Effector memory CD8-positive, alpha-beta T cell (primary cell): ENCODE data around the gene DTD1.

ENCODE experiments used
- ATAC-seq: fragments of 150-1000 bp; cut with Tn5 transposase; replicated peaks from 2 replicates; pipeline ENCODE4 v1.10.0; 2021; ENCODE audit warnings: mild to moderate bottlenecking, moderate library complexity
- DNase-seq, 3 experiments: peaks; one replicate each; pipeline ENCODE4 v3.0.0; 2021
- H3K27ac Mint-ChIP-seq, 2 donors: one replicate each; pipeline ENCODE4 v1.8.0; 2022; ENCODE audit warnings: mild to moderate bottlenecking in 2 of 2, mixed read lengths in 2 of 2, moderate library complexity in 2 of 2
- H3K27me3 Mint-ChIP-seq, 2 donors: one replicate each; pipeline ENCODE4 v1.8.0; 2022; ENCODE audit warnings: mixed read lengths in 2 of 2
- H3K36me3 Mint-ChIP-seq: one replicate; pipeline ENCODE4 v1.8.0; 2022; ENCODE audit warnings: mild to moderate bottlenecking, moderate library complexity, mixed read lengths; ENCODE audit not compliant: insufficient read depth
- H3K4me1 Mint-ChIP-seq, 2 donors: one replicate each; pipeline ENCODE4 v1.8.0; 2022; ENCODE audit warnings: low read depth in 2 of 2, mixed read lengths in 2 of 2
- H3K4me3 Mint-ChIP-seq, 2 donors: one replicate each; pipeline ENCODE4 v1.8.0; 2022; ENCODE audit warnings: mild to moderate bottlenecking in 2 of 2, mixed read lengths in 2 of 2, moderate library complexity in 2 of 2
- H3K9me3 Mint-ChIP-seq, 2 donors: one replicate each; pipeline ENCODE4 v1.8.0; 2022; ENCODE audit warnings: mixed read lengths in 2 of 2

The DTD1 gene

GRCh38 chr20:18653736-18654447, 66.0 kb downstream of the DTD1 start:
- no peaks in the 10 kb centered on the region for H3K9me3 Mint-ChIP-seq
- DNase-seq (no peak), ATAC-seq (no peak)
- H3K4me1 Mint-ChIP-seq = peaks cover 0 to 19% of the 10 kb centered on the region in 2 donors
- no peaks in the 10 kb centered on the region for H3K27me3 Mint-ChIP-seq
- H3K4me3 Mint-ChIP-seq = no peak overlapping the region
- no peak overlapping the region for H3K27ac Mint-ChIP-seq
- peaks cover 3% of the 10 kb centered on the region for H3K36me3 Mint-ChIP-seq

DNA sequence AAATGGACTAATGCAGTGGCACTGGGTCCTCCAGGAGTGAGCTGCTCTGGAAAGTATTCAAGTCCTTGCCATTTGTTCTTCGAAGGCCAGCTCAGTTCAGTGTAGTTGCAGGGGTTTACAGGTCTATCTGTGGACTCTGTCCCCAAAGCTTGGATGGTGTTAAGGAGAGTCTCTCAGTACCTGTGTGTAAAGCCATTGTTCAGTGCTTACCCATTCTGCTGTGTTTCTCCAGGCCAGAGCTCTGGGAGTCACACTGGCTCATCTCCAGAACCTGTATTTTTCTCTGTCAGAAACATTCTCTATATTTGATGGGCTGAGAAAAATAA, 66.6 kb downstream of the DTD1 start:
- Mint-ChIP-seq H3K27ac (no peak overlapping the region), H3K36me3 (peaks cover 3% of the 10 kb centered on the region), H3K4me1 (peaks cover 0 to 19% of the 10 kb centered on the region in 2 donors), H3K9me3 (no peaks in the 10 kb centered on the region), H3K27me3 (no peaks in the 10 kb centered on the region), H3K4me3 (no peak overlapping the region)
- DNase-seq (no peak), ATAC-seq (no peak)

DNA sequence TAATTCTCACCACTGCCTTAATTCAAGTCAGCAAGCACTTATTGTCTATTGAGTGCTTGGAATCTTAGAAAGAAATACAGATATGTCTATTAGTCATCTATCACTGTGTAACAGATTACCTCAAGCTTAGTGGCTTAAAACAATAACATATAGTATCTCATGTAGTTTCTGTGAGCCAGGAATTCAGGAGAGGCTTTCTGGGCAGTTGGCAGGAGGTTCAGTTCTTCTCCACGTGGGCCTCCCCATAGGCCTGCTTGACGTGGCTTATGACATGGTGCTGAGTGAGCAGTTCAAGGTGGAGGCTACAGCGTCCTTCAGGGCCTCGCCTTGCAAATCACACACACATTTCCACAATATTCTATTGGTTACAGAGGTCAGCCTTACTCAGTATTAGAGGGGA, 69.7 kb downstream of the DTD1 start:
- Mint-ChIP-seq H3K4me1 (peaks cover 0 to 4% of the 10 kb centered on the region in 2 donors), H3K9me3 (no peaks in the 10 kb centered on the region), H3K27me3 (no peaks in the 10 kb centered on the region)

DNA sequence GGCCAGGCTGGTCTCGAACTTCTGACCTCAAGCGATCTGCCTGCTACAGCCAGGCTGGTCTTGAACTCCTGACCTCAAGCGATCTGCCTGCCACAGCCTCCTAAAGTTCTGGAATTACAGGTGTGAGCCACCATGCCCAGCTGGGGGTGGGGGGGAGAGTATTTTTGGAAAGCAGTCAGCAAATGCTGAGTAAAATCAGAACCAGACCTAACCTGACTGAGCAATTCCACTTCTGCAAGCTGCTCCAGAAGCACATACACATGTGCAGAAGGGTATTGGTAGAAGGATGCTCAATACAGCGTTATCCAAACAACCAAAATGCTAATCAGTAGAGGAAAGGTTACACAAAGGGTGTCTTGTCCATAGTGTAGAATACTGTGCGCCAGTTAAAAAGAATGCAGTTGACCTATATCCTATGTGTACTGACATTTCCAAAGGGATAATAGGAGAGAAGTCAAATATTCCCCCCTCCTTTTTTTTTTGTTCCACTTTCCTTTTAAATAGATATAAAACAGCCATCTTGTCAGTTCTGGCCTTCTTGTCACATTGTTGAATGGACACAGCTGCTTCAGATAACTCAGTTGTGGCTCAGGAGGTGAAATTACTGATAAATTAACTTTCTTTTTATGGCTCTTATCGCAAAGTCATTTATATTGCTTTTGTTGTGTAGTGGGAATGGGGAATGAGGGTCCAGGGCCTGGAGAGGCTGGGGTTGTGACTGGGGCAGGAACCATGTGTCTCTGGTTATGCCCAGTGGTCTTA, 74.6 kb downstream of the DTD1 start:
- Mint-ChIP-seq H3K4me3 (no peak overlapping the region), H3K36me3 (peaks cover 4% of the 10 kb centered on the region), H3K27me3 (no peaks in the 10 kb centered on the region), H3K9me3 (no peaks in the 10 kb centered on the region), H3K27ac (no peak overlapping the region), H3K4me1 (peaks cover 10 to 15% of the 10 kb centered on the region in 2 donors)
- DNase-seq (no peak), ATAC-seq (no peak)

More for the DNA sequence above, 69.7 kb downstream of the DTD1 start:
- H3K27ac Mint-ChIP-seq = no peak overlapping the region
- H3K36me3 Mint-ChIP-seq = peaks cover 7% of the 10 kb centered on the region
- no peak for ATAC-seq
- no peak for DNase-seq
- H3K4me3 Mint-ChIP-seq = no peak overlapping the region

GRCh38 chr20:18663932-18664331, 76.1 kb downstream of the DTD1 start:
- H3K9me3 Mint-ChIP-seq = no peaks in the 10 kb centered on the region
- peaks cover 4% of the 10 kb centered on the region for H3K36me3 Mint-ChIP-seq
- H3K4me1 Mint-ChIP-seq = peaks cover 12 to 15% of the 10 kb centered on the region in 2 donors
- ATAC-seq = no peak
- H3K4me3 Mint-ChIP-seq = no peak overlapping the region
- no peak for DNase-seq
- H3K27me3 Mint-ChIP-seq = no peaks in the 10 kb centered on the region
- peak overlapping the region in 1 of 2 donors; percentile 35 for H3K27ac Mint-ChIP-seq

GRCh38 chr20:18665135-18665534, 77.3 kb downstream of the DTD1 start:
- Mint-ChIP-seq H3K27ac (no peak overlapping the region), H3K9me3 (no peaks in the 10 kb centered on the region), H3K27me3 (no peaks in the 10 kb centered on the region), H3K36me3 (no peaks in the 10 kb centered on the region), H3K4me3 (no peak overlapping the region), H3K4me1 (peaks cover 12 to 15% of the 10 kb centered on the region in 2 donors)
- ATAC-seq (no peak), DNase-seq (no peak)

- Mint-ChIP-seq H3K9me3 (no peaks in the 10 kb centered on the region), H3K27me3 (no peaks in the 10 kb centered on the region), H3K4me1 (peaks cover 12 to 19% of the 10 kb centered on the region in 2 donors), H3K27ac (no peak overlapping the region), H3K36me3 (no peaks in the 10 kb centered on the region), H3K4me3 (no peak overlapping the region)
- DNase-seq (no peak), ATAC-seq (no peak)
Measured at GRCh38 chr20:18666803-18667415, 79.1 kb downstream of the DTD1 start.

DNA sequence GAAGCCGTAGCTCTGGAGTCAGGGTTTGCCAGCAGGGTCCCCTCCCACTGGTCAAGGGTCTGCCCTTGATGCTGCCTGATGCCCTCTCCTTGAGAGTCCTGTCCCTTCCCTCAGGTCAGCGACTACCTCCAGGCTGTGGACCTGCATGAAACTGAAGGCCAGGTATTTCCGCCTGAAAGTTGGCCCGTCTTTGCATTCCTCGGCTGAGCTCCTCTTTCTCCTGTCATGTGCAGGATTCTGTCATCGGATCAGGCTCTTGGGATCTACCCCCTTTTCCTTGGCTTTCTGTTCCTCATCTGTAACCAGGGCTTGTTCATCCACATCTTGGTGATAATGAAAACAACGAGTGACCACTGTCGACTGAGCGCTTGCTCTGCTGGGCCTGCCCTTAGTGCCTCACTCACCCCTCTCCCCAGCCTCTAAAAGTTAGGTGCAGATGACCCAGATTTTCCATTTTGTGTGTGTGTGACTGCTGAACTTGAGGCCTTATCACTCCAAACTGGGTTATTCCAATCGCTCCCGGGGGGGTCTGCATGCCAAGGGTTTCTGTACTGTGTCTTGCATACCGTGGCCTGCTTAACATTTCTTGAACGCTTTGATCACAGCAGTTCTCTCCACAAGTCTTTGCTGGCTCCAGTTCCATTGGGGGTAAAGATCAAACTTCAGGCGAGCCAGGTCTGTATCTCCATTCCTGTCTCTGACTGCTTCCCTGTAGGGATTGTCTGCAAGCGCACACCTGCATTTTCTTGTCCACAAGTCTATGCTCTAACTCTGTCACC, 81.6 kb downstream of the DTD1 start:
- Mint-ChIP-seq H3K4me1 (peaks cover 9 to 11% of the 10 kb centered on the region in 2 donors), H3K27ac (no peak overlapping the region), H3K9me3 (no peaks in the 10 kb centered on the region), H3K4me3 (no peak overlapping the region), H3K36me3 (no peaks in the 10 kb centered on the region), H3K27me3 (no peaks in the 10 kb centered on the region)
- DNase-seq = no peak
- ATAC-seq = no peak

GRCh38 chr20:18671203-18671710, 83.4 kb downstream of the DTD1 start:
- H3K4me3 Mint-ChIP-seq = no peak overlapping the region
- no peak for DNase-seq
- peaks cover 7 to 8% of the 10 kb centered on the region in 2 donors for H3K4me1 Mint-ChIP-seq
- H3K27me3 Mint-ChIP-seq = no peaks in the 10 kb centered on the region
- H3K27ac Mint-ChIP-seq = peak overlapping the region in 1 of 2 donors; percentile 17
- H3K36me3 Mint-ChIP-seq = no peaks in the 10 kb centered on the region
- H3K9me3 Mint-ChIP-seq = no peaks in the 10 kb centered on the region
- ATAC-seq = no peak

GRCh38 chr20:18672834-18673233, 85.0 kb downstream of the DTD1 start:
- Mint-ChIP-seq H3K27me3 (no peaks in the 10 kb centered on the region), H3K4me1 (peaks cover 4 to 12% of the 10 kb centered on the region in 2 donors), H3K4me3 (no peak overlapping the region), H3K9me3 (no peaks in the 10 kb centered on the region), H3K27ac (no peak overlapping the region), H3K36me3 (peaks cover 6% of the 10 kb centered on the region)
- ATAC-seq (no peak), DNase-seq (no peak)

DNA sequence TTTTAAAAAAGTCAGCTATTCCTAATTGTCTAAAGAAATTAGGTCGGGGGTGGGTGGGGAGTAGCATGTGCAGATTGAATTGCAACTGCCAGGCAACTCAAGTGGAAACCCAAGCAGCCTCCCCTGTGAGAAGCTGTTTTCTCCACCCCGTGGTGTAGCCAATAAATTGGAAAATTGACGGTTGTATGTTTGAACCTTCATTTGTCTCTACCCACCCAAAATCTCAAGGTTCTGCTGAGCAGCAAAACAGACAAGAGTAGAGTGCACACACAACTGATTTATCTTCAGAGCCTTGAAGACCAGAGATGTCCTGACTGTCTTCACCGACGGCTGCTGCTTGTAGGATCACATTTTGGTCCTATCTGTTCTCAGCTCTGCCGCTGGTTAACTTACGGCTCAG, 88.5 kb downstream of the DTD1 start:
- no peak overlapping the region for H3K4me3 Mint-ChIP-seq
- no peaks in the 10 kb centered on the region for H3K9me3 Mint-ChIP-seq
- no peak for ATAC-seq
- H3K4me1 Mint-ChIP-seq = peaks cover 11 to 27% of the 10 kb centered on the region in 2 donors
- H3K36me3 Mint-ChIP-seq = peaks cover 9% of the 10 kb centered on the region
- H3K27ac Mint-ChIP-seq = peak overlapping the region in 1 of 2 donors; percentile 31
- no peaks in the 10 kb centered on the region for H3K27me3 Mint-ChIP-seq
- no peak for DNase-seq

DNA sequence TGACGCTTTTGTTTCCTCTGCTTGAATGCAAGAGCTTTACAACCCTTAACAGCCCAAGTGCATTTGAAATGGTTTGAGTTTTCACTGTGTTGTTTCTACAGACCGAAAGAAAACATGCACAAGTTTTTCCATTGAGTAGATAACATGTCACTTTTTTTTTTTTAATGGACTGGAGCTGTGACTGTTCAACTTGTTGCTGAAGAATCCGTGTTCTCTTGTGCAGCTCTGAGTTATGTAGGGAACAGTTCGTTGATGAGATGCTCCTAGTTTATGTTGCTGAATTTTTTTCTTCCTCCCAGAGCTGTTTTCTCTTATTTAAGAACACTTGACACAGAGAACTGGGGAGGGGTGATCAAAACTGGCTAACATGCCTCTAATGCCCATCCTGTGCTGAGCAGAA, 89.3 kb downstream of the DTD1 start:
- DNase-seq (no peak), ATAC-seq (no peak)
- Mint-ChIP-seq H3K27me3 (no peaks in the 10 kb centered on the region), H3K27ac (peak overlapping the region; percentile 31 to 32), H3K36me3 (peaks cover 9% of the 10 kb centered on the region), H3K4me3 (no peak overlapping the region), H3K4me1 (peaks cover 8 to 28% of the 10 kb centered on the region in 2 donors), H3K9me3 (no peaks in the 10 kb centered on the region)
